Left ventricle myocardium inferior (tissue), 1 donor: ENCODE measurements around the gene RTL3. TPM values are rescaled to one million over a fixed set of nuclear protein-coding genes. Genes with fewer than 3 reads are reported as not detected.

Source experiments
- DNase-seq: peaks from one replicate; pipeline ENCODE4 v3.0.0-alpha.2; 2020
- H3K27ac ChIP-seq: fragments of 200-600 bp; replicated peaks from 2 replicates; pipeline ENCODE4 v1.8.0; 2021
- H3K27me3 ChIP-seq: fragments of 200-600 bp; 2 replicates; pipeline ENCODE4 v1.8.0; 2021; ENCODE audit warnings: low read depth
- H3K36me3 ChIP-seq: fragments of 200-600 bp; 2 replicates; pipeline ENCODE4 v1.8.0; 2021
- H3K4me1 ChIP-seq: fragments of 200-600 bp; 2 replicates; pipeline ENCODE4 v1.8.0; 2021
- H3K4me3 ChIP-seq: fragments of 200-600 bp; 2 replicates; pipeline ENCODE4 v1.8.0; 2021; ENCODE audit warnings: mild to moderate bottlenecking, moderate library complexity
- H3K9me3 ChIP-seq: fragments of 200-600 bp; replicated peaks from 2 replicates; pipeline ENCODE4 v1.8.0; 2021
- CTCF ChIP-seq: fragments of 200-600 bp; IDR thresholded peaks from 2 replicates; pipeline ENCODE4 v1.8.0; 2021; ENCODE audit warnings: antibody characterized with exemption, mild to moderate bottlenecking, borderline replicate concordance
- intact Hi-C: fragments of 100-400 bp; cut with micrococcal nuclease; formaldehyde crosslinking; loops from one replicate; pipeline ENCODE4 v1.11.0; 2022
- long read RNA-seq: library from polyadenylated mRNA; unstranded; transcript quantifications from one replicate; pipeline ENCODE4 v2.0.0, GENCODE V29; 2021
- total RNA-seq: library from RNA; stranded (reverse); fragmentation: NEBNext Ultra II Directional; extraction: Animal tissue kit (Norgen Biotek cat#: 25700); gene quantifications from one replicate; pipeline ENCODE4 v1.2.1, GENCODE V29; 2021
- donor health status: DM: no; HTN: yes; CAD: no; lungs with severe emphysema.

The RTL3 gene
- 0.14 TPM for total RNA-seq
- long read RNA-seq: 0 reads

- no peaks in the 10 kb centered on the region for H3K4me1 ChIP-seq
- DNase-seq: no peak
- no peaks in the 10 kb centered on the region for H3K36me3 ChIP-seq
- H3K4me3 ChIP-seq: no peak within 1 kb of the TSS
- no peaks in the 10 kb centered on the region for H3K27me3 ChIP-seq
- no peaks in the 10 kb centered on the region for H3K9me3 ChIP-seq
- intact Hi-C loops: no loop called here
- no peak for TF ChIP-seq CTCF
- H3K27ac ChIP-seq: peak within 1 kb of the TSS; percentile 12
Observed at GRCh38 chrX:78658845-78659744, at the start of gene RTL3. TSS of gene RTL3 (minus strand) at chrX:78659328. CDS start at chrX:78658420, 908 bp downstream.

GRCh38 chrX:78708816-78709215 is 49.7 kb upstream of the RTL3 start:
- H3K4me1 ChIP-seq: no peaks in the 10 kb centered on the region
- H3K27me3 ChIP-seq: no peaks in the 10 kb centered on the region
- no peak overlapping the region for H3K27ac ChIP-seq
- H3K4me3 ChIP-seq: no peak overlapping the region
- no peak for DNase-seq
- no peak for TF ChIP-seq CTCF
- intact Hi-C loops: no loop called here
- no peaks in the 10 kb centered on the region for H3K36me3 ChIP-seq
- H3K9me3 ChIP-seq: no peaks in the 10 kb centered on the region

GRCh38 chrX:78708262-78708661 is 49.1 kb upstream of the RTL3 start:
- peak; percentile 22 for TF ChIP-seq CTCF
- intact Hi-C loops: no loop called here
- H3K27ac ChIP-seq: no peak overlapping the region
- no peaks in the 10 kb centered on the region for H3K4me1 ChIP-seq
- H3K27me3 ChIP-seq: no peaks in the 10 kb centered on the region
- no peak for DNase-seq
- H3K36me3 ChIP-seq: no peaks in the 10 kb centered on the region
- H3K9me3 ChIP-seq: no peaks in the 10 kb centered on the region
- H3K4me3 ChIP-seq: no peak overlapping the region

GRCh38 chrX:78706071-78706470 is 46.9 kb upstream of the RTL3 start:
- Histone ChIP-seq H3K9me3 (no peaks in the 10 kb centered on the region), H3K27ac (no peak overlapping the region), H3K4me3 (no peak overlapping the region), H3K27me3 (no peaks in the 10 kb centered on the region), H3K36me3 (no peaks in the 10 kb centered on the region), H3K4me1 (no peaks in the 10 kb centered on the region)
- DNase-seq: no peak
- intact Hi-C loops: no loop called here
- TF ChIP-seq CTCF: no peak

- H3K4me1 ChIP-seq: no peaks in the 10 kb centered on the region
- no peaks in the 10 kb centered on the region for H3K36me3 ChIP-seq
- no peak overlapping the region for H3K4me3 ChIP-seq
- no peaks in the 10 kb centered on the region for H3K27me3 ChIP-seq
- intact Hi-C loops: no loop called here
- peak overlapping the region; percentile 51 for H3K27ac ChIP-seq
- no peak for DNase-seq
- no peaks in the 10 kb centered on the region for H3K9me3 ChIP-seq
- no peak for TF ChIP-seq CTCF
Observed at GRCh38 chrX:78693536-78693935, 34.4 kb upstream of the RTL3 start.
